OCI-LY1 (cell line): ENCODE measurements around the gene GASK1A.

Experiments used
- CTCF ChIP-seq: fragments of 200-600 bp; sonication (generic), shearing (Covaris generic); IDR thresholded peaks from 2 replicates; pipeline ENCODE4 v1.5.1; 2017; ENCODE audit warnings: mild to moderate bottlenecking, antibody characterized with exemption, low read length, moderate library complexity, mixed read lengths
- EZH2 ChIP-seq: fragments of 200-600 bp; sonication (generic), shearing (Covaris generic); IDR thresholded peaks from 2 replicates; pipeline ENCODE4 v1.8.0; 2017; ENCODE audit warnings: borderline replicate concordance, mixed run types, mild to moderate bottlenecking, antibody characterized with exemption, low read length, moderate library complexity, mixed read lengths

GRCh38 chr3:43019006-43019809 is 40.1 kb downstream of the GASK1A start:
- TF ChIP-seq CTCF, result no peak
- TF ChIP-seq EZH2, result no peak
